Right lobe of liver (tissue), 4 donors: Measurements from ENCODE around the gene HNRNPA3.

ENCODE experiments used
- CTCF ChIP-seq, 4 donors: fragments of 200-600 bp in 3 of 4; fragments of 450-650 bp in 1 of 4; IDR thresholded peaks; one replicate each; pipeline versions ENCODE4 v1.5.1 to v1.8.0; 2016 to 2022; ENCODE audit warnings: antibody characterized with exemption in 4 of 4, mild to moderate bottlenecking in 2 of 4
- POLR2A ChIP-seq: fragments of 450-650 bp; IDR thresholded peaks from one replicate; pipeline ENCODE4 v1.6.1; 2017; ENCODE audit warnings: antibody characterized with exemption, mild to moderate bottlenecking
- donor health status: DM: no; HTN: no; CAD: no.
- donor health status: DM: no; HTN: no; CAD: no.
- donor health status: DM: no; HTN: yes; CAD: no.

DNA sequence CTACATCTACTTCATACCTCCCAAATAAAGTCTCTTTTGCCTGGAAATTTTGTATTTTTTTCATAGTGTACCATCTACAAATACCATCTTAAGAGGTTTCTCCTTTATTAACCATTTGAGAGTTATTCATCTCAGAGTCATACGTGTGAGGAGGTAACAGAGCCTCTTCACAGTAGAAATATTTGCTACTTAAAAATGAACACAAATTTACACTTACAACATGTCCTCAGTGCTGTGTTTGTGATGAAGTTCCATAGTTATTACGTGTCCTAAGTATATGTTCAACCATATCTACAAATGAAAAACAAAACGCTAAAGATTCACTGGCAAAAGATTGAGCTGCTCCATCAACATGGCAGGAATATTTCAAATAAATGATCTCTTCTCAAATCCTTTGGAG, 48.5 kb upstream of the HNRNPA3 start:
- TF ChIP-seq CTCF (IDR thresholded peaks at IDR 0.05) (no peak), POLR2A (no peak)
